ENCODE data around the gene TRMT61A.

Gene TRMT61A

DNA sequence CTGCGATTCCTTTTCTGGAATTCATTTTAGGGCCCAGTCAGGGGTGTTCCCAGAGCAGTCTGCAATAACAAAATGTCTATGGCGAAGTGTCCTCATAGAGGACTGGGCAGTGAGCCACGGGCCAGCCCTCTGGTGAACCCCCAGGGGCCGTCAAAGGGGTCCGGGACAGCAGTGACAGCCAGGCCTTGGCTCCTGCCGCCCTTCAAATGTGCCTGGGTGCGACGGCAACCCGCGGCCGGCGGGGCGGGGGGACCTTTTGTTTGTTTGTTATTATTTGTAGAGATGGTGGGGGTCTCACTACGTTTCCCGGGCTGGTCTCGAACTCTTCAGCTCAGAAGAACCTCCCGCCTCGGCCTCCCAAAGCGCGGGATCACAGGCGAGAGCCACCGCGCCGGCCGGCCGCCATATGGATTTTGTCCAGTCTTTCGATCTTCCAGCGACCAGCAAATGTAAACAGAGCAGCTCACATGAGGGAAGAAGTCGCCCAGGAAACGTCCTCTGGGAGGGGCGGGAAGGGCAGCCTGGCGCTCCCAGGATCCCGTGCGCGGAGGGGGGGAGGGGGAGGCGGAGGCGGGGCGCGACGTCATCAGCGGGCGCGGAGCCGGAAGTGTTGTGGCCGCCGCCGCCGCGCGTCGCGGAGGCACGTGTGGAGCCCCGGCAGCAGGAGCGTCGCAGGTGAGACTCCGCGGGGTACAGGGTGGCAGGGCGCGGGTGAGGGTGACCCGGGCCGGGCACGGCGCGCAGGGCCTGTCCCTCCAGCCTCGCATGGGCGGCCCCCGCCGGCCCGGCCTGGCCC, at the start of gene TRMT61A:
Gene TRMT61A, plus strand, starts transcription at position 610 of the 796 bp plus-strand sequence. CDS start 783 bp downstream, outside the sequence.
- no peaks in the 10 kb centered on the region for H3K9me3 ChIP-seq (ENCODE audit: low read length)
- H3K27me3 ChIP-seq (ENCODE audit: insufficient read depth, low read length), result no peaks in the 10 kb centered on the region
- H3K4me3 ChIP-seq (ENCODE audit: low read length), result peak within 1 kb of the TSS; percentile 94
- H3K4me1 ChIP-seq (ENCODE audit: insufficient read depth, low read length), result peaks cover 35% of the 10 kb centered on the region
- H2AFZ ChIP-seq (ENCODE audit: low read depth, low read length), result peak within 1 kb of the TSS; percentile 34
- peaks cover 10% of the 10 kb centered on the region for H3K36me3 ChIP-seq (ENCODE audit: insufficient read depth, low read length)

DNA sequence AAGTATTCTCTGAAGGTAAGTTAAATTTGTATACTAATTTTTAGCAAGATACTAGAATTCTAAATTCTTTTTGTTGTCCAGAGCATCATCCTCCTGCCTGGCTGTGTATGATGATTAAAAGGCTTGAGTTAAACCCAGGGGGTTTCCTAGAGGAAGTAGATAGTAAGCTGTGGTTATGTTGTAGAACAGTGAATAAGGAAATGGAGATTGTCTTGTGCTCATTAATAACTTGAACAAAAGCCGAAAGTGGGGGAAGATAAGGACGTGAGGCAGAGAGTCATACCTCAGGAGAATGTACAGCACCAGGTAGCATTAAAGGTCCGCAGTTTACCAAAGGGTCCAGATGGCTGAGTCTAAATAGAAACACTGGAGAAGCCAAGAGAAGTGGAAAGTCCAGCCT, 48.4 kb upstream of the TRMT61A start:
- peaks cover 68% of the 10 kb centered on the region for H3K36me3 ChIP-seq (ENCODE audit: insufficient read depth, low read length)
- H3K4me1 ChIP-seq (ENCODE audit: insufficient read depth, low read length), result no peaks in the 10 kb centered on the region
- H3K4me3 ChIP-seq (ENCODE audit: low read length), result no peak overlapping the region
- H3K27me3 ChIP-seq (ENCODE audit: insufficient read depth, low read length), result no peaks in the 10 kb centered on the region
- H3K9me3 ChIP-seq (ENCODE audit: low read length), result peaks cover 4% of the 10 kb centered on the region
- no peak overlapping the region for H2AFZ ChIP-seq (ENCODE audit: low read depth, low read length)

DNA sequence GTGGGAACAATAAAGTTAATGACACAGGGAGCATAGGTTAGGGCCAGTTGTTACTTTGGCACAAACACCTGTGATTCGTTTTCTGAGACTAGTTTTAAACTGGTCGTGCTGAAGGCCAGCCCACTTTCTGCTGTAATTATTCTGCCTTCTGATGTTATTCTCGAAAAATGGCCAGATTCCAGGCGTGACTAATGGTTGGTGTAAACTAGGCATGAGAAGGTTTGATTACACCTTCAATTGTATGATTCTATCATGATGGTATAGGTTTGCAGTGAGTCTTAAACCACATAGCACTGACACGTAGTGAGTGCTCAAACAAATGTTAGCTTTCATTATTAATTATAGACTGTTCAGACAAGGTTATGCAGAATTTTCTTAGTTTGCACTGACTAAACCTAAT, 45.4 kb upstream of the TRMT61A start:
- Histone ChIP-seq H3K9me3 (ENCODE audit: low read length) (no peaks in the 10 kb centered on the region), H2AFZ (ENCODE audit: low read depth, low read length) (no peak overlapping the region), H3K4me3 (ENCODE audit: low read length) (no peak overlapping the region), H3K27me3 (ENCODE audit: insufficient read depth, low read length) (no peaks in the 10 kb centered on the region), H3K36me3 (ENCODE audit: insufficient read depth, low read length) (peaks cover 68% of the 10 kb centered on the region), H3K4me1 (ENCODE audit: insufficient read depth, low read length) (peaks cover 3% of the 10 kb centered on the region)

DNA sequence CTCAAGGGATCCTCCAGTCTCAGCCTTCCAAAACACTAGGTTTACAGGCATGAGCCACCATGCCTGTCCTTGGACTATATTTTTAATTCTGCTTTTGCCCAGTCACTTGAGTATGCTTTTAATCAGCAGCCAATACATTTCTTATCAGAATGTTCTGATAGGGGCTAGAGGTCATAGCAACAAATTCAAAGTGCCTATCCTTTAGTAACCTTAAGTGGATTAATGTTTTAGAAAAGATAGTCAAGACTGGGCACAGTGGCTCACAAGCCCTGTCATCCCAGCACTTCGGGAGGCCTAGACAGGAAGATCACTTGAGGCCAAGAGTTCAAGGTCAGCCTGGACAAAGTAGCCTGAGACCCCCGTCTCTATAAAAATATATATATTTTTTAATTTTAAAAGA, 43.5 kb upstream of the TRMT61A start:
- no peaks in the 10 kb centered on the region for H3K9me3 ChIP-seq (ENCODE audit: low read length)
- peaks cover 7% of the 10 kb centered on the region for H3K4me1 ChIP-seq (ENCODE audit: insufficient read depth, low read length)
- no peak overlapping the region for H3K4me3 ChIP-seq (ENCODE audit: low read length)
- H3K36me3 ChIP-seq (ENCODE audit: insufficient read depth, low read length), result peaks cover 69% of the 10 kb centered on the region
- H3K27me3 ChIP-seq (ENCODE audit: insufficient read depth, low read length), result no peaks in the 10 kb centered on the region
- no peak overlapping the region for H2AFZ ChIP-seq (ENCODE audit: low read depth, low read length)

DNA sequence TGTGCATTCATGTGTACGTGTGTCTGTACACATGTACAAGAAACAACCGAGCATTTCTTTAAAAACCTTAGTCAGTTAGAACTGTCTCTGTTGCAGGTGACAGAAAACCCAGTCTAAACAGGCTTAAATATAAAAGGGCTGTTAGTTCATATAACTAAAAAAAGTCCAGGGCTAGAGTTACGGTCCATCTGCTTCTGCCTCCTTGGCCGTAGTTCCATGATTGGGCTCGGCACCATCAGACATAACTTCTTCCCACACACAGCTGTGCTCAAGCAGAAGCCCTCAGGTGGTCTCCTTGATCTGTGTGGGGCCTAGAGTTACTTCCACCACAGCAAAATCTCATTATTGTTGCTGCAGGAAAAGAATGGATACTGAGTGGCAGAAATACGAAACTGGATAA, 40.9 kb upstream of the TRMT61A start:
- H3K4me1 ChIP-seq (ENCODE audit: insufficient read depth, low read length), result peaks cover 7% of the 10 kb centered on the region
- no peaks in the 10 kb centered on the region for H3K27me3 ChIP-seq (ENCODE audit: insufficient read depth, low read length)
- H2AFZ ChIP-seq (ENCODE audit: low read depth, low read length), result no peak overlapping the region
- peaks cover 73% of the 10 kb centered on the region for H3K36me3 ChIP-seq (ENCODE audit: insufficient read depth, low read length)
- H3K4me3 ChIP-seq (ENCODE audit: low read length), result no peak overlapping the region
- no peaks in the 10 kb centered on the region for H3K9me3 ChIP-seq (ENCODE audit: low read length)

DNA sequence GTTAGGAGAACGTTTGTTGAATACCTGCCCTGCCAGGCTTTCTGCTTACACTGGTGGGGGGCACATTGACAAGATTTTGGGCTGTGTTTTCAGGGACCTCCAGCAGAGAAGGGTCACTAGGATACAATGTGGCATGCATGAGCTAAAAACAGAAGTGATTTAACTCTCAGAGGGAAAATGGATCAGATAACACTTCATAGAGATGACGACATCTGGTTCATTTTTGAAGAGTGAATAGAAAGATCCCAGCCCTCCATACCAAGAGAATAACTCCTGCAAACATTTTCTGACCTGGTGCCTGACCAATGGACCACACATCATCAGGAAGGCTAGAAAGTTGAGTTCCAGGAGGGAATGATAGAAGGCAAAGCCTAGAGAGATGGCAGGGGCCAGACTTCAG, 40.0 kb upstream of the TRMT61A start:
- Histone ChIP-seq H3K4me3 (ENCODE audit: low read length) (no peak overlapping the region), H3K36me3 (ENCODE audit: insufficient read depth, low read length) (peaks cover 68% of the 10 kb centered on the region), H2AFZ (ENCODE audit: low read depth, low read length) (no peak overlapping the region), H3K27me3 (ENCODE audit: insufficient read depth, low read length) (no peaks in the 10 kb centered on the region), H3K4me1 (ENCODE audit: insufficient read depth, low read length) (peaks cover 7% of the 10 kb centered on the region), H3K9me3 (ENCODE audit: low read length) (no peaks in the 10 kb centered on the region)

DNA sequence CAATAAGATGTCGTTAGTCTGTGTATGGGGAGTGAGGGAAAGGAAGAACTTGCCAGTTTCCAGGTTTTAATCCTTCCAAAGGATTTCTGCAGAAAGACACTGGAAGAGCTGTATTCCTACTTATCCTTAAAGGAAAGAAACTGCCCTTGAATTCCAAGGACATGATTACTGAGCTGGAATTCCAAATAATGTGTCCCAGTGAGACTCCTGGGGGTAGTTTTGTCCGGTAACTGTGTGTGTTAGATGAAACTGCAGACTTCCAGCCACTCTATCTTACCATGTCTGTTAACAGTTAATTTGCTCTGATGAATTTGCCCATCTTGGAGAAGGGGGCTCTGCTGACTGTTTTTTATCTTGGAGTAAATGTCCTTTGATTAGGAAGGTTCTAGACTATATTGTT, 39.4 kb upstream of the TRMT61A start:
- H3K4me3 ChIP-seq (ENCODE audit: low read length), result no peak overlapping the region
- no peaks in the 10 kb centered on the region for H3K9me3 ChIP-seq (ENCODE audit: low read length)
- H3K27me3 ChIP-seq (ENCODE audit: insufficient read depth, low read length), result no peaks in the 10 kb centered on the region
- no peak overlapping the region for H2AFZ ChIP-seq (ENCODE audit: low read depth, low read length)
- H3K4me1 ChIP-seq (ENCODE audit: insufficient read depth, low read length), result peaks cover 7% of the 10 kb centered on the region
- peaks cover 67% of the 10 kb centered on the region for H3K36me3 ChIP-seq (ENCODE audit: insufficient read depth, low read length)

DNA sequence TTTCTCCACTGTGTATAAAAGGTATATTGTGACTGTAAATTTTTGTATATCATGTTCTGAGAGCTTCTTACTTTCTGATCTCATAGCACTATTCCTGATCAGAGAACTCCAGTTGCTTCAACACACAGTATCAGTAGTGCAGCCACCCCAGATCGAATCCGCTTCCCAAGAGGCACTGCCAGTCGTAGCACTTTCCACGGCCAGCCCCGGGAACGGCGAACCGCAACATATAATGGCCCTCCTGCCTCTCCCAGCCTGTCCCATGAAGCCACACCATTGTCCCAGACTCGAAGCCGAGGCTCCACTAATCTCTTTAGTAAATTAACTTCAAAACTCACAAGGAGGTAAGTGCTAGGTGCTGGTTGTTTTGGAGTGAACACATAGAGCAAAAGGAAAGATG, 37.3 kb upstream of the TRMT61A start:
- Histone ChIP-seq H3K36me3 (ENCODE audit: insufficient read depth, low read length) (peaks cover 72% of the 10 kb centered on the region), H3K4me3 (ENCODE audit: low read length) (no peak overlapping the region), H3K9me3 (ENCODE audit: low read length) (no peaks in the 10 kb centered on the region), H3K4me1 (ENCODE audit: insufficient read depth, low read length) (peaks cover 7% of the 10 kb centered on the region), H2AFZ (ENCODE audit: low read depth, low read length) (no peak overlapping the region), H3K27me3 (ENCODE audit: insufficient read depth, low read length) (no peaks in the 10 kb centered on the region)

DNA sequence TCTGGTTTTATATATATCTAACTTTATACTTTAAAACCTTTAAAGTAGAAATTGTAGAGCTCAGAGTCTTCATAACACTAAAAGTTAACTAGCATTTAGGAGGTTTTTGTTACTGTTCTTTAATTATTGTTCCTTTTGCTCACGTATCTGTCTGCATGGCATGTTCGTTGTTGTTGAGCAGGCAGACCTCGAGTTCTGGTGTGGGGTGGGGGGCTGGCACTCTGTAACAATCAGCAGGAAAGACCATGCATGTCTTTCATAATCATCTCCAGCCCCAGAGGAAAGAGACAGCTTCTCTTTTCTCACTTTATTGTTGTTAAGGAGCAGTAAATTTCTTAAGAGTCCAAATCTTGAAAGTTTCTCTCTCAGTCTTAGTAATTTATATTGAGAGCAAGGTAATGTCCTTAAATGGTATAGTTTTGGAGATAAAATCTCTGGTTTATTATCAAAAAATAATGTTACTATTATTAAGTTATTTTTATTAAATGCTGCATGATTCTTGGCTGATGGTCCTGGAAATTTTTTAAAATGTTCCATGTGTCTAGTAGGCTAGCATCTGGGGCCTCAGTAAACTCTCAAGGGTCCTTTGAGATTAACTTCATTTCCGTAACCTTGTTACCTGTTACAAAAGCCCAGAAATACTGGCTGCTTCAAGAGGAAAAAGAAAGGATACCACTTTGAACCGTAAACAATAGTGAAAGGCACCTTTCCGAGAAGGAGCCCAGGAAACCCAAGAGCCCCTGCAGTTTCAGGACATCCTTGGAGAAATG, 36.7 kb upstream of the TRMT61A start:
- H3K36me3 ChIP-seq (ENCODE audit: insufficient read depth, low read length), result peaks cover 68% of the 10 kb centered on the region
- no peaks in the 10 kb centered on the region for H3K9me3 ChIP-seq (ENCODE audit: low read length)
- H2AFZ ChIP-seq (ENCODE audit: low read depth, low read length), result no peak overlapping the region
- H3K27me3 ChIP-seq (ENCODE audit: insufficient read depth, low read length), result no peaks in the 10 kb centered on the region
- no peak overlapping the region for H3K4me3 ChIP-seq (ENCODE audit: low read length)
- peaks cover 7% of the 10 kb centered on the region for H3K4me1 ChIP-seq (ENCODE audit: insufficient read depth, low read length)

DNA sequence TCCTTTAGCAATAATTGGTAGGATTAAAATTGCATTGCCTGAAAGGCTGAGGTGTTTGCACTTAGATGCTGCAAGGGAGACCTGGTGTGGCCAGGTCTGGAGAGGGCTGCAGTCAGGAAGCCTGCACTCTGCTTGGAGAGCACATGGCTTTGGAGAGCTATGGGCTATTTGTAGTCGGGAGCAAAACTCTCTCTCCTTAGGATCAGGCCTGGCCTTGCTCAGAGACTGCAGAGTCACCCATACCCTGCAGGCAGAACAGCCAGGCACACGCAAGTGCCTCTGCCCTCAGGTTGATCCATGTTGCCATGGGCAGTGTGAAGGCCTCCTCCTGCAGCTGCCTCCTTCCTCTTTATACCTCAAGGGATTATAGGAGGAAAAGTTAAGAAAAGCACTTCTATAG, 33.1 kb upstream of the TRMT61A start:
- H3K9me3 ChIP-seq (ENCODE audit: low read length), result no peaks in the 10 kb centered on the region
- no peak overlapping the region for H2AFZ ChIP-seq (ENCODE audit: low read depth, low read length)
- peaks cover 54% of the 10 kb centered on the region for H3K36me3 ChIP-seq (ENCODE audit: insufficient read depth, low read length)
- H3K4me1 ChIP-seq (ENCODE audit: insufficient read depth, low read length), result peaks cover 10% of the 10 kb centered on the region
- H3K4me3 ChIP-seq (ENCODE audit: low read length), result no peak overlapping the region
- H3K27me3 ChIP-seq (ENCODE audit: insufficient read depth, low read length), result no peaks in the 10 kb centered on the region

DNA sequence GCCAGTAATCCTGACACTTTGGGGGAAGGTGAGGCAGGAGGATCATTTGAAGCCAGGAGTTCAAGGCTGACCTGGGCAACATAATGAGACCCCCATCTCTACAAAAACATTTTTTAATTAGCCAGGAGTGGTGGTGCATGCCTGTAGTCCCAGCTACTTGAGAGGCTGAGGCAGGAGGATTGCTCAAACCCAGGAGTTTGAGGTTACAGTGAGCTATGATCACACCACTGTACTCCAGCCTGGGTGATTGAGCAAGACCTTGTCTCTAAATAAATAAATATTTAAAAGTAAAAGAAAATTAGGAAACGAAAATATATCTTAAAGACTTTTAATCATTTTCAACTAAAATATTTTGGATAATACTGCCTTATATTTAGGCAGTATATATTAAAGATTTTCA, 32.2 kb upstream of the TRMT61A start:
- H3K36me3 ChIP-seq (ENCODE audit: insufficient read depth, low read length), result peaks cover 54% of the 10 kb centered on the region

DNA sequence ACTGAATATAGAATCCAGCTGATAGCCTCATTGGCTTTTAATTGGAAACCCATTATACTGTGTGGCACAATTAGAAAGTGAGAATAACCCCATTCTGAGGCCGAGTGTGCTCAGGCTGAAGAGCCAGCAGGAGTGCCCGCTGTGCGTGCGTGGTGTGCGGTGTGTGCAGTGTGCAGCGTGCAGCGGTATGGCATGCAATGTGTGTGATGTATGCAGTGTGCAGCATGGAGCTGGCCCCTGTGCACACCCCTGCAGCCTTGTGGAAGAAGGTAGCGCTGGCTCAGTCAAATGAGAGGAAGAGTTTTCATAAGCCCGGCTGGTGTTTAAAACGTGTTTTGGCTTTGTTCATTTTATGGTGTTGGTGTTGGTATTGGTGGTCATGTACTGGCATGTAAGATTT, 29.3 kb upstream of the TRMT61A start:
- H3K36me3 ChIP-seq (ENCODE audit: insufficient read depth, low read length), result peaks cover 63% of the 10 kb centered on the region
- no peak overlapping the region for H2AFZ ChIP-seq (ENCODE audit: low read depth, low read length)
- H3K9me3 ChIP-seq (ENCODE audit: low read length), result no peaks in the 10 kb centered on the region
- no peak overlapping the region for H3K4me3 ChIP-seq (ENCODE audit: low read length)
- no peaks in the 10 kb centered on the region for H3K27me3 ChIP-seq (ENCODE audit: insufficient read depth, low read length)
- H3K4me1 ChIP-seq (ENCODE audit: insufficient read depth, low read length), result peaks cover 10% of the 10 kb centered on the region

More for the DNA sequence above, 32.2 kb upstream of the TRMT61A start:
- Histone ChIP-seq H3K27me3 (ENCODE audit: insufficient read depth, low read length) (no peaks in the 10 kb centered on the region), H2AFZ (ENCODE audit: low read depth, low read length) (no peak overlapping the region), H3K9me3 (ENCODE audit: low read length) (no peaks in the 10 kb centered on the region), H3K4me3 (ENCODE audit: low read length) (no peak overlapping the region), H3K4me1 (ENCODE audit: insufficient read depth, low read length) (peaks cover 10% of the 10 kb centered on the region)

DNA sequence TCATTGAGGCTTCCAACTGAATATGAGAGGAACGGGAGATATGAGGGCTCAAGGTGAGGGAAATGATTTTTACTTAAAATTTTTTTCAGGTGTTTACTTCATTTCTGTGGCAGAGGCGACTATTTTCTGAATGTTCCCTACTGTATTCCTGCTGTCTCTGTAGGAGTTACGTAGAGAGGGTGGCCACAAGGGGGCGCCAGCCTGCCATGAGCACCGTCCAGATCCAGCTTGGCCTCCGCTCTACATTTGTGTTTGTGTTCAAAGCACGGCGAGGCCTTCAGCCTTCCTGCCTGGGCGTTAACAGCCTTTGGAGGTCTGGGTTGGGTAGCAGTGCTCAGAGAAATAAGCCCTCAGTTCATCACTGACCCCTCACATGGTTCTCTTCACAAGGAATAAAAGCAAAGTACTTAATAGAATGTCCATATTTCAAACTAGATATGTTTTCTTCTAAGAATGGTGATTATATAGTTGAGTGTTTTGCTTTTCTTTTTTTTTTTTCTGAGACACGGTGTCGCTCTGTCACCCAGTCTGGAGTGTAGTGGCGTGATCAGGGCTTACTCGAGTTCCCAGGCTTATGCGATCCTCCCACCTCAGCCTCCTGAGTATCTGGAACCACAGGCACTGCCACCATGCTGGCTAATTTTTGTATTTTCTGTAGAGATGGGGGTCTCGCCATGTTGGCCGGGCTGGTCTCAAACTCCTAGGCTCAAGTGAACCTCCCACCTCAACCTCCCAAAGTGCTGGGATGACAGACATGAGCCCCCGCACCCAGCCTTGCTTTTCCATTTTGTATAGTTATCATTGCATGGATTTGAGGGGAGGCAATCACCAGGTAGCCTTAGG, 28.6 kb upstream of the TRMT61A start:
- Histone ChIP-seq H3K4me1 (ENCODE audit: insufficient read depth, low read length) (peaks cover 10% of the 10 kb centered on the region), H3K9me3 (ENCODE audit: low read length) (no peaks in the 10 kb centered on the region), H3K27me3 (ENCODE audit: insufficient read depth, low read length) (no peaks in the 10 kb centered on the region), H2AFZ (ENCODE audit: low read depth, low read length) (no peak overlapping the region), H3K36me3 (ENCODE audit: insufficient read depth, low read length) (peaks cover 64% of the 10 kb centered on the region), H3K4me3 (ENCODE audit: low read length) (no peak overlapping the region)

Measured in neuron (in vitro differentiated cells).